Measurements from ENCODE around the gene TH.
"Not testable (repeated sequence)": the region's sequence is repeated elsewhere in the genome, so short reads cannot be mapped to it uniquely, and the experiment has no call there.

TH gene

GRCh38 chr11:2195756-2196088 lies 24.1 kb upstream of the TH start:
- DNase-seq (ENCODE audit: low read depth in 2 of 2): no peak

GRCh38 chr11:2194877-2195755 lies 23.5 kb upstream of the TH start:
- DNase-seq (ENCODE audit: low read depth in 2 of 2): peak; percentile 38 to 52

- not testable (repeated sequence) for DNase-seq (ENCODE audit: low read depth in 2 of 2)
Measured at GRCh38 chr11:2193888-2194595, 22.4 kb upstream of the TH start.

- DNase-seq (ENCODE audit: low read depth in 2 of 2): no peak
Measured at GRCh38 chr11:2193099-2193887, 21.7 kb upstream of the TH start.

- no peak for DNase-seq (ENCODE audit: low read depth in 2 of 2)
Measured at GRCh38 chr11:2192435-2192834, 20.8 kb upstream of the TH start.

GRCh38 chr11:2191883-2192282 lies 20.3 kb upstream of the TH start:
- DNase-seq (ENCODE audit: low read depth in 2 of 2): no peak

- DNase-seq (ENCODE audit: low read depth in 2 of 2): no peak
Measured at GRCh38 chr11:2190657-2191471, 19.2 kb upstream of the TH start.

- no peak for DNase-seq (ENCODE audit: low read depth in 2 of 2)
Measured at GRCh38 chr11:2189938-2190656, 18.5 kb upstream of the TH start.

- no peak for DNase-seq (ENCODE audit: low read depth in 2 of 2)
Measured at GRCh38 chr11:2188745-2189144, 17.1 kb upstream of the TH start.

- DNase-seq (ENCODE audit: low read depth in 2 of 2): no peak
Measured at GRCh38 chr11:2187280-2187707, 15.7 kb upstream of the TH start.

GRCh38 chr11:2186669-2187279 lies 15.2 kb upstream of the TH start:
- DNase-seq (ENCODE audit: low read depth in 2 of 2): peak; percentile 22 to 29

GRCh38 chr11:2185324-2186085 lies 13.9 kb upstream of the TH start:
- no peak for DNase-seq (ENCODE audit: low read depth in 2 of 2)

GRCh38 chr11:2182692-2183474 lies 11.3 kb upstream of the TH start:
- DNase-seq (ENCODE audit: low read depth in 2 of 2): no peak

- DNase-seq (ENCODE audit: low read depth in 2 of 2): no peak
Measured at GRCh38 chr11:2182075-2182474, 10.5 kb upstream of the TH start.

- DNase-seq (ENCODE audit: low read depth in 2 of 2): no peak
Measured at GRCh38 chr11:2180789-2181370, 9.3 kb upstream of the TH start.

- no peak for DNase-seq (ENCODE audit: low read depth in 2 of 2)
Measured at GRCh38 chr11:2180347-2180746, 8.7 kb upstream of the TH start.

- no peak for DNase-seq (ENCODE audit: low read depth in 2 of 2)
Measured at GRCh38 chr11:2179516-2179915, 7.9 kb upstream of the TH start.

- DNase-seq (ENCODE audit: low read depth in 2 of 2): no peak
Measured at GRCh38 chr11:2178906-2179494, 7.4 kb upstream of the TH start.
